Aorta (tissue), 5 donors: ENCODE data around the gene SLC25A6. TPM values are rescaled to one million over a fixed set of nuclear protein-coding genes. Genes with fewer than 3 reads are reported as not detected.
A peak's percentile ranks its signal among the peaks of the same experiment; 100 is the strongest.
"Not testable (repeated sequence)": the region's sequence is repeated elsewhere in the genome, so short reads cannot be mapped to it uniquely, and the experiment has no call there.

ENCODE experiments used
- ATAC-seq: fragments of 200-7000 bp; cut with Tn5 transposase; one replicate; pipeline ENCODE4 v1.9.1; 2022; ENCODE audit warnings: moderate library complexity; ENCODE audit not compliant: low FRiP score
- DNase-seq, 2 donors: peaks; one replicate each; pipeline ENCODE4 v3.0.0-alpha.2; 2020
- H3K27ac ChIP-seq, 2 donors: one replicate each; pipeline ENCODE4 v1.5.1; 2013; ENCODE audit warnings: low read length in 2 of 2, mild to moderate bottlenecking in 2 of 2, moderate library complexity in 2 of 2, control low read depth in 1 of 2, inconsistent platforms in 1 of 2, low read depth in 1 of 2
- H3K27me3 ChIP-seq, 2 donors: one replicate each; pipeline ENCODE4 v1.6.1; 2013; ENCODE audit warnings: control low read depth in 1 of 2, low read length in 1 of 2, mild to moderate bottlenecking in 1 of 2, moderate library complexity in 1 of 2; ENCODE audit not compliant: insufficient read depth in 2 of 2, control insufficient read depth in 1 of 2
- H3K36me3 ChIP-seq, 2 donors: one replicate each; pipeline ENCODE4 v1.6.1; 2013; ENCODE audit warnings: control low read depth in 1 of 2, low read length in 1 of 2, mild to moderate bottlenecking in 1 of 2; ENCODE audit not compliant: insufficient read depth in 2 of 2, control insufficient read depth in 1 of 2
- H3K4me1 ChIP-seq, 2 donors: one replicate each; pipeline ENCODE4 v1.6.1; 2013; ENCODE audit warnings: low read length in 2 of 2, control low read depth in 1 of 2, mild to moderate bottlenecking in 1 of 2, moderate library complexity in 1 of 2; ENCODE audit not compliant: insufficient read depth in 2 of 2, control insufficient read depth in 1 of 2
- H3K4me3 ChIP-seq, 2 donors: one replicate each; pipeline ENCODE4 v1.5.1; 2013; ENCODE audit warnings: low read length in 2 of 2, control low read depth in 1 of 2, mild to moderate bottlenecking in 1 of 2
- H3K9me3 ChIP-seq: one replicate; pipeline ENCODE4 v1.6.1; 2013; ENCODE audit warnings: mild to moderate bottlenecking, low read length; ENCODE audit not compliant: control insufficient read depth
- WGBS, 2 donors: extraction: QIAGEN DNeasy Blood & Tissue Kit; methylation state at CpG; one replicate each; pipeline ENCODE4 v1.1.7; 2013; 5-methylcytosine and 5-hydroxymethylcytosine counted together
- intact Hi-C, 2 donors: fragments of 100-400 bp; cut with DNase I; formaldehyde crosslinking; loops; one replicate each; pipeline versions ENCODE4 v1.14.2 to v1.15.0; 2022
- polyA plus RNA-seq, 2 donors: library from polyadenylated mRNA; stranded (reverse); fragments of 200-250 nt; gene quantifications; one replicate each; pipeline ENCODE4 v1.2.3, GENCODE V29; 2013
- total RNA-seq, 2 donors: library from RNA; stranded (reverse); fragmentation: NEBNext Ultra II Directional; extraction: Animal tissue kit (Norgen Biotek cat#: 25700); gene quantifications; one replicate each; pipeline ENCODE4 v1.2.1, GENCODE V29; 2021
- donor health status: healthy with polysubstance abuse.
- donor health status: Bipolar disorder and iron deficiency.
- donor health status: DM: no; HTN: no; CAD: no.
- donor health status: DM: no; HTN: no; CAD: no.
- donor health status: DM: yes; HTN: yes; CAD: no.

Gene SLC25A6
- total and polyA plus RNA-seq, 4 donors: 207 to 348 (median 264) TPM

DNA sequence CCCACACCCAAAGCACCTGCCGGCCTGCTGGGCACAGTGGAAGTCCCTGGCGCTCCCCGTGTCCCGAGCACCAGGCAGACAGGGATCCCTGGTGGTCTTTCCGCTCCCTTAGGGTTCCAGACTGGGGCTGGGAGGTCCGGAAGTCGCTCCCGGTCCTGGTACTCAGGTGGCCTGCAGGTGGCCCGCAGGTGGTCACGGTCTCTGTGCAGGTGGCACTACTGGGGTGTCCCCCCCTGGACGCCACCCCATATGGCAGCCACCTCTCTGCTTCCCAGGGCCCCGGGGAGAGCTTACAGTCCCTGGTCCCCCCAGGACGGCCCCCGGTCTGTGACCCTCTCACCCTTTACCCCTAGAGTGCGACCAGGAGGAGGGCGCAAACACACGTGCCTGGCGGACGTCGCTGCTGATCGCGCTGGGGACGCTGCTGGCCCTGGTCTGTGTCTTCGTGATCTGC, 13.6 kb downstream of the SLC25A6 start:
- Histone ChIP-seq H3K9me3 (no peaks in the 10 kb centered on the region), H3K36me3 (no peaks in the 10 kb centered on the region), H3K4me3 (no peak overlapping the region), H3K27me3 (no peaks in the 10 kb centered on the region), H3K27ac (no peak overlapping the region), H3K4me1 (no peaks in the 10 kb centered on the region)
- WGBS, 2 donors: 85 to 90% methylated on average over 24 of the region's 24 CpGs
- intact Hi-C loops: no loop called here
- ATAC-seq (peak; percentile 46), DNase-seq (peak in 1 of 2 donors; percentile 70)

GRCh38 chrX:1368385-1368698, 23.6 kb downstream of the SLC25A6 start:
- Histone ChIP-seq H3K36me3 (no peaks in the 10 kb centered on the region), H3K4me1 (no peaks in the 10 kb centered on the region), H3K27ac (no peak overlapping the region), H3K9me3 (no peaks in the 10 kb centered on the region), H3K27me3 (no peaks in the 10 kb centered on the region), H3K4me3 (no peak overlapping the region)
- 85 to 91% methylated on average over 4 of the region's 4 CpGs for WGBS, 2 donors
- no peak for ATAC-seq
- intact Hi-C loops: no loop called here
- peak in 1 of 2 donors; percentile 0 for DNase-seq

GRCh38 chrX:1366363-1366762, 25.6 kb downstream of the SLC25A6 start:
- H3K4me3 ChIP-seq, H3K27ac ChIP-seq, H3K27me3 ChIP-seq, H3K36me3 ChIP-seq, DNase-seq, intact Hi-C loops, H3K4me1 ChIP-seq, H3K9me3 ChIP-seq, ATAC-seq: not testable (repeated sequence)
- 86 to 90% methylated on average over 9 to 60 of the region's 63 CpGs for WGBS, 2 donors

- Histone ChIP-seq H3K9me3 (peaks cover 3% of the 10 kb centered on the region), H3K27me3 (no peaks in the 10 kb centered on the region), H3K4me1 (no peaks in the 10 kb centered on the region), H3K27ac (no peak overlapping the region), H3K36me3 (no peaks in the 10 kb centered on the region), H3K4me3 (no peak overlapping the region)
- 93 to 97% methylated on average over 2 of the region's 2 CpGs for WGBS, 2 donors
- ATAC-seq (no peak), DNase-seq (no peak)
- intact Hi-C loops: no loop called here
These were observed 30.0 kb downstream of the SLC25A6 start for GRCh38 chrX:1361910-1362309.

DNA sequence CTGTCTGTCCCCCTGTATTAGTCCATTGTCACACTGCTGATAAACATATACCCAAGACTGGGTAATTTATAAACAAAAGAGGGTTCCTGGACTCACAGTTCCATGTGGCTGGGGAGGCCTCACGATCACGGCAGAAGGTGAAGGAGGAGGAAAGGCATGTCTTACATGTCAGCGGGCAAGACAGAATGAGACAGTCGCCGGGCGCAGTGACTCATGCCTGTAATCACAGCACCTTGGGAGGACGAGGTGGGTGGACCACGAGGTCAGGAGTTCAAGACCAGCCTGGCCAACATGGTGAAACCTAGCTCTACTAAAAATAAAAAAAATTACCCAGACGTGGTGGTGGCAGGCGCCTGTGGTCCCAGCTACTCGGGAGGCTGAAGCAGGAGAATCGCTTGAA, 30.6 kb downstream of the SLC25A6 start:
- H3K27ac ChIP-seq: no peak overlapping the region
- no peaks in the 10 kb centered on the region for H3K4me1 ChIP-seq
- ATAC-seq (no peak), DNase-seq (peak in 1 of 2 donors; percentile 56)
- H3K27me3 ChIP-seq: no peaks in the 10 kb centered on the region
- 79 to 80% methylated on average over 12 of the region's 12 CpGs for WGBS, 2 donors
- no peak overlapping the region for H3K4me3 ChIP-seq
- H3K9me3 ChIP-seq: peaks cover 3% of the 10 kb centered on the region
- intact Hi-C loops: no loop called here
- no peaks in the 10 kb centered on the region for H3K36me3 ChIP-seq

DNA sequence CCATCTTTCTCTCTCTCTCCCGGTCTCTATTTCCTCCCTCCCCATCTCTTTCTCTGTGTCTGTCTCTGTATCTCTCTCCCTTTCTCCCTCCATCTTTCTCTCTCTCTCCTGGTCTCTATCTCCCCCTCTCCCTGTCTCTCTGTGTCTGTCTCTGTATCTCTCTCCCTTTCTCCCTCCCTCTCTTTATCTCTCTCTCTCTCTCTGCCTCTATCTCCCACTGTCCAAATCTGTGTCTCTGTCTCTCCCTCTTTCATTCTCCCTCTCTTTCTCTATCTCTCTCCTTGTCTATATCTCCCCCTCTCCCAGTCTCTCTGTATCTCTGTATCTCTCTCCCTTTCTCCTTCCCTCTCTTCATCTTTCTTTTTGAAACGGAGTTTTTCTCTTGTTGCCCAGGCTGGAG, 31.7 kb downstream of the SLC25A6 start:
- intact Hi-C loops: no loop called here
- ATAC-seq (no peak), DNase-seq (no peak)
- no peak overlapping the region for H3K4me3 ChIP-seq
- H3K36me3 ChIP-seq: no peaks in the 10 kb centered on the region
- WGBS, 2 donors: 79 to 88% methylated on average over 2 of the region's 2 CpGs
- H3K27ac ChIP-seq: no peak overlapping the region
- no peaks in the 10 kb centered on the region for H3K27me3 ChIP-seq
- peaks cover 3% of the 10 kb centered on the region for H3K9me3 ChIP-seq
- H3K4me1 ChIP-seq: no peaks in the 10 kb centered on the region

DNA sequence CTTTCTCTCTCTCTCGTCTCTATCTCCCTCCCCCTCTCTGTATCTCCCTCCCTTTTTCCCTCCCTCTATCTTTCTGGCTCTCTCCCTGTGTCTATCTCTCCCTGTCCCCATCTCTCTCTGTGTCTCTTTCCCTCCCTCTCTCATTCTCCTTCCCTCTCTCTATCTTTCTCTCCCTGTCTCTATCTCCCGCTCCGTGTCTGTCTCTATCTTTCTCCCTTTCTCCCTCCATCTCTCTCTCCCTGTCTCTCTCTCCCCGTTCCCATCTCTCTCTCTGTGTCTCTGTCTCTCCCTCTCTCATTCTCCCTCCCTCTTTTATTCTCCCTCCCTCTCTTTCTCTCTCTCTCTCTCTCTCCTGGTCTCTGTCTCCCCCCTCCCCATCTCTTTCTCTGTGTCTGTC, 32.4 kb downstream of the SLC25A6 start:
- intact Hi-C loops: no loop called here
- Histone ChIP-seq H3K9me3 (peaks cover 3% of the 10 kb centered on the region), H3K27ac (no peak overlapping the region), H3K36me3 (no peaks in the 10 kb centered on the region), H3K27me3 (no peaks in the 10 kb centered on the region), H3K4me3 (no peak overlapping the region), H3K4me1 (no peaks in the 10 kb centered on the region)
- 77 to 82% methylated on average over 4 of the region's 4 CpGs for WGBS, 2 donors
- no peak for DNase-seq
- ATAC-seq: no peak

DNA sequence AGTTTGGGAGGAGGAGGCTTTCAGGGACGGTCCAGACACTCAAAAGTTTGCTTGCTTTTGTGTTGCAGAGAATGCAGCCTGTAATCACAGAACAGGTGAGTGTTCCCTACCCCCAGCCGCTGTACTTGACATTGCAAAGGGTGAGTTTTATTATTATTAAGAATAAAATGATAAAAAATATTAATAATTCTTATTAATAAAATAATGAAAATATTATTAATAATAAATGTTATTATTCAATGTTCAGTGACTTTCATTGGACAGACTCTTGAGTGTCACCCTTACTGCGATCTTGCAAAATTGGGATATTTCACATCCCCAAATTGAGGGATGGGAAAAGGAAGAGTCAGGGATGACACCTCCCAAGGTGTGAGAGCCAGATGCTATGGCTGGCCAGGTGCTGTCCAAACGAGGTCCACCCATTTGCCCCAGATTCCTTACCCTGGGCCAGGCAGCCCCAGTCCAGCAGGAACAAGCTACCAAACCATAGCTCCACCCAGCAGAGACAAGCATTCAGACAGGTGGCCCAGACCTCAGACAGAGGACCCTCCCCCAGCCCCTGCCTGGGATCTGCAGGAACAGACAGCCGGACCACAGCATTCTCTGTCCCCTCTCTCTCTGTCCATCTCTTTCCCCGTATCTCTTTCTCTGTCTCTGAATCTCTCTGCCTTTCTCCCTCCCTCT, 33.0 kb downstream of the SLC25A6 start:
- WGBS, 2 donors: 78 to 79% methylated on average over 6 of the region's 6 CpGs
- no peak overlapping the region for H3K4me3 ChIP-seq
- H3K27me3 ChIP-seq: no peaks in the 10 kb centered on the region
- H3K36me3 ChIP-seq: no peaks in the 10 kb centered on the region
- ATAC-seq (no peak), DNase-seq (peak in 1 of 2 donors; percentile 34)
- intact Hi-C loops: no loop called here
- H3K9me3 ChIP-seq: peaks cover 3% of the 10 kb centered on the region
- no peaks in the 10 kb centered on the region for H3K4me1 ChIP-seq
- H3K27ac ChIP-seq: no peak overlapping the region

- no peak overlapping the region for H3K4me3 ChIP-seq
- intact Hi-C loops: no loop called here
- H3K36me3 ChIP-seq: no peaks in the 10 kb centered on the region
- peaks cover 3% of the 10 kb centered on the region for H3K9me3 ChIP-seq
- ATAC-seq (no peak), DNase-seq (peak in 1 of 2 donors; percentile 37)
- 98% methylated on average over 10 of the region's 10 CpGs for WGBS, 2 donors
- no peaks in the 10 kb centered on the region for H3K27me3 ChIP-seq
- H3K4me1 ChIP-seq: no peaks in the 10 kb centered on the region
- no peak overlapping the region for H3K27ac ChIP-seq
These were observed 33.9 kb downstream of the SLC25A6 start for GRCh38 chrX:1357993-1358392.
